NCI-H510A treated with DMSO at 0.1 percent for 48 hours (cell line): ENCODE measurements around the gene FBXO10.
"Not testable (repeated sequence)": the region's sequence is repeated elsewhere in the genome, so short reads cannot be mapped to it uniquely, and the experiment has no call there.

Experiments used
- DNase-seq: peaks from one replicate; lab custom pipeline; 2025; lab: John Stamatoyannopoulos, UW

Gene FBXO10

GRCh38 chr9:37550781-37551180 lies 25.4 kb downstream of the FBXO10 start:
- no peak for DNase-seq

- no peak for DNase-seq
Measured at GRCh38 chr9:37549527-37549926, 26.7 kb downstream of the FBXO10 start.

GRCh38 chr9:37547328-37547878 lies 28.8 kb downstream of the FBXO10 start:
- DNase-seq = no peak

- DNase-seq = no peak
Measured at GRCh38 chr9:37543468-37543867, 32.7 kb downstream of the FBXO10 start.

GRCh38 chr9:37542895-37543294 lies 33.3 kb downstream of the FBXO10 start:
- no peak for DNase-seq

GRCh38 chr9:37542488-37542887 lies 33.7 kb downstream of the FBXO10 start:
- DNase-seq = no peak

GRCh38 chr9:37541465-37541864 lies 34.7 kb downstream of the FBXO10 start:
- no peak for DNase-seq

- no peak for DNase-seq
Measured at GRCh38 chr9:37540634-37541033, 35.5 kb downstream of the FBXO10 start.

GRCh38 chr9:37539634-37540033 lies 36.5 kb downstream of the FBXO10 start:
- no peak for DNase-seq

GRCh38 chr9:37538099-37538498 lies 38.1 kb downstream of the FBXO10 start:
- no peak for DNase-seq

- DNase-seq = no peak
Measured at GRCh38 chr9:37534901-37535300, 41.3 kb downstream of the FBXO10 start.

GRCh38 chr9:37534412-37534811 lies 41.8 kb downstream of the FBXO10 start:
- DNase-seq = no peak

- DNase-seq = no peak
Measured at GRCh38 chr9:37531699-37532098, 44.5 kb downstream of the FBXO10 start.

GRCh38 chr9:37528652-37529471 lies 47.3 kb downstream of the FBXO10 start:
- DNase-seq = peak; percentile 83

- no peak for DNase-seq
Measured at GRCh38 chr9:37523916-37524315, 52.3 kb downstream of the FBXO10 start.

GRCh38 chr9:37522971-37523370 lies 53.2 kb downstream of the FBXO10 start:
- DNase-seq = no peak

GRCh38 chr9:37521111-37521510 lies 55.1 kb downstream of the FBXO10 start:
- DNase-seq = no peak

GRCh38 chr9:37520641-37521040 lies 55.5 kb downstream of the FBXO10 start:
- no peak for DNase-seq

- no peak for DNase-seq
Measured at GRCh38 chr9:37517923-37518322, 58.3 kb downstream of the FBXO10 start.

- DNase-seq = no peak
Measured at GRCh38 chr9:37515620-37516258, 60.4 kb downstream of the FBXO10 start.

- DNase-seq = no peak
Measured at GRCh38 chr9:37514999-37515398, 61.2 kb downstream of the FBXO10 start.

- DNase-seq = not testable (repeated sequence)
Measured at GRCh38 chr9:37514415-37514814, 61.8 kb downstream of the FBXO10 start.

GRCh38 chr9:37512437-37512836 lies 63.7 kb downstream of the FBXO10 start:
- no peak for DNase-seq
